Urinary bladder (tissue), 4 donors: ENCODE results near the gene PGK1. TPM values are rescaled to one million over a fixed set of nuclear protein-coding genes. Genes with fewer than 3 reads are reported as not detected.
"Not testable (repeated sequence)": the region's sequence is repeated elsewhere in the genome, so short reads cannot be mapped to it uniquely, and the experiment has no call there.

Experiments
- DNase-seq: peaks from one replicate; pipeline ENCODE4 v3.0.0-alpha.2; 2015; ENCODE audit errors: extremely low spot score
- H3K27ac ChIP-seq: one replicate; pipeline ENCODE4 v1.5.1; 2013; ENCODE audit warnings: low read depth, mild to moderate bottlenecking, moderate library complexity
- H3K36me3 ChIP-seq: one replicate; pipeline ENCODE4 v1.6.1; 2013; ENCODE audit warnings: mild to moderate bottlenecking, moderate library complexity; ENCODE audit not compliant: insufficient read depth
- H3K4me1 ChIP-seq: one replicate; pipeline ENCODE4 v1.6.1; 2013; ENCODE audit warnings: mild to moderate bottlenecking, moderate library complexity; ENCODE audit not compliant: insufficient read depth
- H3K4me3 ChIP-seq: one replicate; pipeline ENCODE4 v1.5.1; 2013; ENCODE audit warnings: low read depth, low read length
- WGBS: extraction: QIAGEN DNeasy Blood & Tissue Kit; methylation state at CpG from one replicate; pipeline ENCODE4 v1.1.7; 2013; 5-methylcytosine and 5-hydroxymethylcytosine counted together
- polyA plus RNA-seq: library from polyadenylated mRNA; stranded (reverse); fragments of 200-250 nt; gene quantifications from one replicate; pipeline ENCODE4 v1.2.3, GENCODE V29; 2013
- total RNA-seq: library from RNA; depleted of rRNA; stranded (reverse); fragments of >200 nt; gene quantifications from one replicate; pipeline ENCODE4 v1.2.3, GENCODE V29; 2014
- donor health status: healthy with polysubstance abuse.
- donor health status: healthy.

Gene PGK1
- total and polyA plus RNA-seq, 2 donors, result 101 to 205 TPM

DNA sequence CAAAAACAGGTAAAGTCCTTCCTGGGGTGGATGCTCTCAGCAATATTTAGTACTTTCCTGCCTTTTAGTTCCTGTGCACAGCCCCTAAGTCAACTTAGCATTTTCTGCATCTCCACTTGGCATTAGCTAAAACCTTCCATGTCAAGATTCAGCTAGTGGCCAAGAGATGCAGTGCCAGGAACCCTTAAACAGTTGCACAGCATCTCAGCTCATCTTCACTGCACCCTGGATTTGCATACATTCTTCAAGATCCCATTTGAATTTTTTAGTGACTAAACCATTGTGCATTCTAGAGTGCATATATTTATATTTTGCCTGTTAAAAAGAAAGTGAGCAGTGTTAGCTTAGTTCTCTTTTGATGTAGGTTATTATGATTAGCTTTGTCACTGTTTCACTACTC is 21.7 kb downstream of the PGK1 start:
- not testable (repeated sequence) for H3K27ac ChIP-seq, H3K4me1 ChIP-seq, H3K4me3 ChIP-seq, H3K36me3 ChIP-seq, DNase-seq

DNA sequence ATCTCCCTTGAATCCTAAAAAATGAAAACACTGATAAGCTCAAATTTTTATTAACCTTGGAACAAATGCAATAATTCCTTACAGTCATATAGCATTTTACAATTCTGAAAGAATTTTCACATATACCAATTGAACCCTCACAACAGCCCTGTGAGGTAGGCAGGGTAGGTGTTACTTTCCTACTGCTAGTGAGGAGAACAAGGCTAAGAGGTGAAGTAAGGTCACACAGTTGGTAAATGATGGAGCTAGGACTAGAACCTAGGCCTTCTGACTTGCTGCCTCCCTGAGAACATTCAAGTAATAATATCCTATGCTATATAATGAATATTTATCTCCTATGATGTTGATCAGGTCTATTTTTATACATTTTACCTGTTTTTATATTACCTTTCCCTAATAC is 25.7 kb downstream of the PGK1 start:
- H3K36me3 ChIP-seq, result peaks cover 2% of the 10 kb centered on the region
- H3K27ac ChIP-seq, result no peak overlapping the region
- no peaks in the 10 kb centered on the region for H3K4me1 ChIP-seq
- no peak for DNase-seq
- no peak overlapping the region for H3K4me3 ChIP-seq

DNA sequence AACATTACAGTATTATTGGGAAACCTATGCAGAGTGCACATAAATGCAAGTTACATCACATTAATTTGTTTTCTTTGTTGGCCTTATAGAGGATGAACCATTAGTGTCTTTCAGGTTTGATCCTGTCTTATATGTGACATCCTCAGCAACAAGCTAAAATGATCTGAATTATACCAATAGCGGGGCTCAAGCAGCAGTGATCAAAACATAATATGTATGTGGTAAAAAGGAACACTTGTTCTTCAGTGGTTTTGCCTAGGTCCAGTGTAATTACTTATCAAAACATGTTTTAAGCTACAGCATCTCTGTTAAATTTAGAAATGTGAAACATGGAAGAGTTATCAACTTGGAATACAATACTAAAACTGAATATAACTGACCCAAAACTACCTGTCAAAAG is 26.3 kb downstream of the PGK1 start:
- Histone ChIP-seq H3K4me1 (no peaks in the 10 kb centered on the region), H3K36me3 (peaks cover 2% of the 10 kb centered on the region), H3K27ac (no peak overlapping the region), H3K4me3 (no peak overlapping the region)
- WGBS, result 95% methylated on average over 1 of the region's 1 CpG
- no peak for DNase-seq

DNA sequence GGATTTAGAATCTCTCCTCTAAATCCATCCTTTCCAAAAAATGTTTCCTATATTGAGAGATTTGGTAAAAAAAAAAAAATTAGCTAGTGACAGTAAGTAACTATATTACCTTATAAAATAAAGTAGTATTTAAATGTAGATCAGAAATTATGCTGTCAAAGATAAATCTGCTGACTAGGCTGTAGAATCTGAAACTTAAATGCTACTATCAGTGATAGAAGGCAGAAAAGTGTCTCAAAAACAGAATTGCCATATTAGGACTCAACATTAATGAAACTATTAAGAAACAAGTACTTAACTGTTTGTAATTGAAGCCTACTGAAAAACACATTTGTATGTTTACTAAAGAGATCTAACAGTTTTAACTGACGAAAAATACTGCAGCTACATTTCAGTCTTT is 27.1 kb downstream of the PGK1 start:
- no peak for DNase-seq
- 88% methylated on average over 1 of the region's 1 CpG for WGBS
- H3K4me3 ChIP-seq, result no peak overlapping the region
- H3K4me1 ChIP-seq, result no peaks in the 10 kb centered on the region
- no peak overlapping the region for H3K27ac ChIP-seq
- peaks cover 2% of the 10 kb centered on the region for H3K36me3 ChIP-seq

DNA sequence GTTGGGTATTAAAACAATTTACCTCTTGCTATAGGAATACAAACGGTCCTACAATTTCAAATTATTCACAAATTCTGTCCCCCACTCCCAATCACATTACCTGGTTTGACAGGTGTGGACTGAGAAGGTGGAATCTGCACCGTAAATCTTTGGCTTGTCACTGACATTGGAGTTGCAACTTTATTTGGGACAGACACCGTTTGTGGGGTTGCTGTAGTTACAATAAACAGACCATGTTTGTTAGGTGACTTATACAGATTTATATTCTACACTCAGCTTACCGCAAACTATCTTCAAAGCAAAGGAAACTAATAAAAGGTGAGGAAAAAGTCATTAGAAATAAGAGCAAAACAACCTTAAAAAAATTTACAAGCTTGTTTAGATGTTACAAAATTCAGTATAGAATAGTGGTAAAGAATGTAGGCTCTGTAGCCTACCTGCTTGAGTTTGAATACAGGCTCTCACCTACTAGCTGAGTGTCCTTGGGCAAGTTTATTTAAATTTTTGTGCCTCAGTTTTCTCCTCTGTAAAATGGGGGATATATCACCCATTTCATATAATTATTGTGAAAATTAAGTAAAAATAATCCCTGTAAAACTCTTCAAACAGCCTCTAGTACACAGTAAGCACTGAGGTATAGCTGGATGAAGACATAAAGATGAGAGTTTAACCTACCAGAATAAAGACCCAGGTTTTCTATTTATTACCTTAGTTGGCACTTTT is 29.4 kb downstream of the PGK1 start:
- no peaks in the 10 kb centered on the region for H3K4me1 ChIP-seq
- 71% methylated on average over 4 of the region's 4 CpGs for WGBS
- no peak for DNase-seq
- H3K36me3 ChIP-seq, result peaks cover 2% of the 10 kb centered on the region
- no peak overlapping the region for H3K27ac ChIP-seq
- no peak overlapping the region for H3K4me3 ChIP-seq

DNA sequence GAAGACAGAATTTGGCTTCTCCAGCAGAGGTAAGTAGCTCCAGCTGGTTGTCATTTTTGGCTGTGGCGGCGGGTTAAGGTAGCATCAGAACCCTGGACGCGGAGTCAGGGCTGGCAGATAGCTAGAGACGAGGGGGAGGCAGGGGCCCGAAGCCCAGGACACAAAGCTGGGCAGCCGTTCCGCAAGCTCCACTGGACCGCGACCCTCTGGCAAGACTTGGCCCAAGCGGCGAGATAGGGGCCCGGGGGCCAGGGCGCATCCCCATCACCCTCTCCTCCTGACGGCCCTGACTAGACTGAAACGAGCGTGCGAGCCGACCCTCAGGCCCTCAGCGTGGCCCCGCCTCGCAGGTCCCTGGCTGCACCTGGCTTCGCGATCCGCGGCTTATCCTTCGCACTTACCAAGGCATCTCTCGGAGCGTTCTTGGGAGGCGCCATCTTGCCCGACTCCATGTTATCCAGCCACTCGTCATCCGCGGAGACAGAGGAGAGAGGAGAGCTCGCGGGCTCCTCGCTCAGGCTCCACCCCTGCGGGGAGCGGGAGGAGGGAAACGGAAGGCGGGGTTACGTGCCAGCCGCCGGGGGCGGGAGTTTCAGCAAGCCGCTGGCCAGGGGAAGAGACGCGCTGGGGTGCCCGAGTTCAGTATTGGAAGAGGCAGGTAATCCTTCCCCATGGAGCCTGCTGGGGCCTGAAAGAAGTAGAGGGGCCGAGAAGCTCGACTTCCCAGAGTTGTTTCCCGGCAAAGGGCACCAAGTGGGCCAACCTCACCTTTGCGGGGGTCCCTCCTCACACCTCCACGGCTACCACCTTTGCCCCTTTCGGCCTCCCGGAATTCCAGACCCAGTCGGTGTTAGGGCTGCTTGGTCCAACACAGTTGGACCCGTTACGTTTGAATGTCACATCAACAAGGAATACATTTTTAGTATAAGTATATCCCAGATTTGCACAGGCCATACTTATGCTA is 35.4 kb downstream of the PGK1 start, which contains the start of gene TAF9B:
Gene TAF9B, minus strand, starts transcription at position 491 of the 964 bp plus-strand sequence. Its CDS starts 39 bp downstream, at position 452.
- Histone ChIP-seq H3K27ac (peak within 1 kb of the TSS; percentile 84), H3K36me3 (peaks cover under 1% of the 10 kb centered on the region), H3K4me1 (no peaks in the 10 kb centered on the region), H3K4me3 (peak within 1 kb of the TSS; percentile 80)
- DNase-seq, result peak; percentile 47
- 5% methylated on average over 59 of the region's 59 CpGs for WGBS

DNA sequence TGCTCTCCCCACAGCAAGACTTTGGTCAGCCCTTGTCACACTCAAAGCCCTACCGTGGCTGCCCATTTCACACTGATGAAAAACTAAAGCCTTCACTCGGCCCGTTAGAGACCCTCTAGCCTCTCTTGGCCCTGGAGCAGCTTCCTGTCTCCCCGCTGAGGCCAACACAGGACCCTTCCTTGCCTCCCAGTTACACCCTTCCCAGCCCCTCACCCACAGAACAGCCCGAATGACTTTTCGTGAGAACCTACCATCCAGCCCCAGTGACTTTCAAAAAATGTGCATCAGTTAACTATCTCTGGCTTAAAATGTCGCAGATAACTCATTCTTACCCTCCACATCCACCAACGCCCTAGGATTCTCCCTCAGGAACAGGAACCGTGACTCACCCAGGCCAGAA is 36.2 kb downstream of the PGK1 start:
- WGBS, result 92% methylated on average over 9 of the region's 9 CpGs
- no peak for DNase-seq
- Histone ChIP-seq H3K4me1 (no peaks in the 10 kb centered on the region), H3K36me3 (no peaks in the 10 kb centered on the region), H3K27ac (no peak overlapping the region), H3K4me3 (no peak overlapping the region)

DNA sequence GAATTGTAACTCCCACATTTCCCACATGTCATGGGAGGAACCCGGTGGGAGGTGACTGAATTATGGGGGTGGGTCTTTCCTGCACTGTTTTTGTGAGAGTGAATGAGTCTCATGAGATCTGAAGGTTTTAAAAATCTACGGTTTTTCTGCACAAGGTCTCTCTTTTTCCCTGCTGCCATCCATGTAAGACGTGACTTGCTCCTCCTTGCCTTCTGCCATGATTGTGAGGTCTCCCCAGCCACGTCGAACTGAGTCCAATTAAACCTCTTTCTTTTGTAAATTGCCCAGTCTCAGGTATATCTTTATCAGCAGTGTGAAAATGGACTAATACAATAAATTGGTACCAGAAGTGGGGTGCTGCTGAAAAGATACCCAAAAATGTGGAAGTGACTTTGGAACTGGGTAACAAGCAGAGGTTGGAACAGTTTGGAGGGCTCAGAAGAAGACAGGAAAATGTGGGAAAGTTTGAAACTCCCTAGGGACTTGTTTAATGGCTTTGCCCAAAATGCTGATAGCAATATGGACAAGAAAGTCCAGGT is 43.0 kb downstream of the PGK1 start:
- WGBS, result 95% methylated on average over 5 of the region's 5 CpGs
- not testable (repeated sequence) for H3K36me3 ChIP-seq, H3K27ac ChIP-seq, DNase-seq, H3K4me3 ChIP-seq, H3K4me1 ChIP-seq

DNA sequence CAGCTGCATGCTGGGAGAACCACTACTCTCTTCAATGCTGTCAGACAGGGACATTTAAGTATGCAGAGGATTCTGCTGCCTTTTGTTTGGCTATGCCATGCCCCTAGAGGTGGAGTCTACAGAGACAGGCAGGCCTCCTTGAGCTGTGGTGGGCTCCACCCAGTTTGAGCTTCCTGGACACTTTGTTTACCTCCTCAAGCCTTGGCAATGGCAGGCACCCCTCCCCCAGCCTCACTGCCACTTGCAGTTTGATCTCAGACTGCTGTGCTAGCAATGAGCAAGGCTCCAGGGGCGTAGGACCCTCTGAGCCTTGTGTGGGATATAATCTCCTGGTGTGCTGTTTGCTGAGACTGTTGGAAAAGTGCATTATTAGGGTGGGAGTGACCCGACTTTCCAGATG is 53.3 kb downstream of the PGK1 start:
- 76% methylated on average over 2 of the region's 2 CpGs for WGBS
- H3K4me3 ChIP-seq, H3K36me3 ChIP-seq, H3K4me1 ChIP-seq, DNase-seq, H3K27ac ChIP-seq: not testable (repeated sequence)

DNA sequence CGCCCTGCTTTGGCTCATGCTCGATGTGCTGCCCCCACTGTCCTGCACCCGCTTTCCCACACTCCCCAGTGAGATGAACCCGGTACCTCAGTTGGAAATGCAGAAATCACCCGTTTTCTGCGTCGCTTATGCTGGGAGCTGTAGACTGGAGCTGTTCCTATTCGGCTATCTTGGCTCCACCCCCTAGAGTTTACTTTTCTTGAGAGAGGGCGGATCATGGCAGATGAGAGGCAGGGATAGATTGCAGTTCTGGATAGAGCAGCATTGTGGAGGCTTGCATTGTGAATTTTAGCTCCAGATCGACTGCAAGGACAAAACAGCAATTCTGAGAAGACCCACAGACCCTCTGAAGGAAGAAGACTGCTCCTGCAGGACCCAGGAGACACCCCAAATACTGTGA is 53.8 kb downstream of the PGK1 start:
- not testable (repeated sequence) for DNase-seq, H3K4me3 ChIP-seq, H3K36me3 ChIP-seq, H3K27ac ChIP-seq, H3K4me1 ChIP-seq
- WGBS, result 89% methylated on average over 10 of the region's 10 CpGs

DNA sequence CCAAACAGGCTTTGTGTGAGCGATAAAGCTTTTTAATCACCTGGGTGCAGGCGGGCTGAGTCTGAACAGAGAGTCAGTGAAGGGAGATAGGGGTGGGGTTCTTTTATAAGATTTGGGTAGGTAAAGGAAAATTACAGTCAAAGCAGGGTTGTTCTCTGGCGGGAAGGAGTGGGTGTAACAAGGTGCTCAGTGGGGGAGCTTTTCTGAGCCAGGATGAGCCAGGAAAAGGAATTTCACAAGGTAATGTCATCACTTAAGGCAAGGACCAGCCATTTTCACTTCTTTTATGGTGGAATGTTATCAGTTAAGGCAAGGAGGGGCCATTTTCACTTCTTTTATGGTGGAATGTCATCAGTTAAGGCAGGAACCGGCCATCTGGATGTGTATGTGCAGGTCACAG is 56.7 kb downstream of the PGK1 start:
- H3K27ac ChIP-seq, H3K4me1 ChIP-seq, H3K36me3 ChIP-seq, DNase-seq, H3K4me3 ChIP-seq: not testable (repeated sequence)
- 65% methylated on average over 4 of the region's 4 CpGs for WGBS

DNA sequence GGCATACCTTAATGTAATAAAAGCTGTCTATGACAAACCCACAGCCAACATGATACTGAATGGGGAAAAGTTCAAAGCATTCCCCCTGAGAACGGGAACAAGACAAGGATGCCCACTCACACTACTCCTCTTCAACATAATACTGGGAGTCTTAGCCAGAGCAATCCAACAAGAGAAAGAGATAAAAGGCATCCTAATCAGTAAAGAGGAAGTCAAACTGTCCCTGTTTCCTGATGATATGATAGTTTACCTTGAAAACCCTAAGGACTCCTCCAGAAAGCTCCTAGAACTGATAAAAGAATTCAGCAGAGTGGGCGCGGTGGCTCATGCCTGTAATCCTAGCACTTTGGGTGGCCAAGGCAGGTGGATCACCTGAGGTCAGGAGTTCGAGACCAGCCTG is 59.1 kb downstream of the PGK1 start:
- not testable (repeated sequence) for H3K27ac ChIP-seq, H3K4me1 ChIP-seq, H3K36me3 ChIP-seq, H3K4me3 ChIP-seq, DNase-seq
- 85% methylated on average over 4 of the region's 4 CpGs for WGBS

DNA sequence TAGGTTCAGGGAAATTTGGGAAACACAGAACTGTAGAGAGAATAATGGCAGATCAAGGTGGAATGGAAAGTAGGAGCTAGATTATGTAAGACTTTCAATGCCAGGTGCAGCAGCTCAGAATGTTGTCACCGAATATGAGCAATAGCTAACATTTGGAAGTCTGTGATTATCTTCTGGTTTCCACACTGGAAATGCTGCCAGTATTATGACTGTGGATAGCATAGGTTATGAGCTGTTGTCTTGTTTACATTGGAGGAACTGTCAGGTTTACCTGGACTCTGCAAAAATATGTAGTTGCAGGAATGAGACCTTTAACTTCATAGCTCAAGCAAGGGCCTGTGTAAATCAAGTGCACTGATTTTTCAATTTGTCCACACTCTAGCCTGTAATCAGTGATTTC is 61.4 kb downstream of the PGK1 start:
- H3K4me3 ChIP-seq, result no peak overlapping the region
- H3K4me1 ChIP-seq, result no peaks in the 10 kb centered on the region
- H3K27ac ChIP-seq, result no peak overlapping the region
- no peaks in the 10 kb centered on the region for H3K36me3 ChIP-seq
- 70% methylated on average over 1 of the region's 1 CpG for WGBS
- DNase-seq, result no peak

DNA sequence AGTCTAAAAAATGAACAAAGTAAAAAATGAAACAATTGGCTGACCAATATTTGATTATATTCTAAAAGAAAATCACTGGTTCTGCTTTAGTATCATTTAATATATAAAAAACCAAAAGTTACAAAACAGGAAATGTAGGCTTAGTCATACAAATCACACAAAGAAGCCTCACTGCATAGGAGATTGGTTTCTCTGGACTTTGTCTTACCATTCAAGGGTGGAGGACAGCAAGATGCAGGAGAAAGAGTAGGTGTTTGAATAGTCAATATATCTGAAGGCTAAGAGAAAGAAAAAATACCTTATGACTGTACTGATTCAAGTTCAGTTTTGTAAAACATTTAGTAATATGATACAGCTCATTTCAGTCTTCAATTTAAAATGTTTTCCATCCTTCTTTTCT is 64.0 kb downstream of the PGK1 start:
- no peak for DNase-seq

More for the DNA sequence above, 64.0 kb downstream of the PGK1 start:
- H3K36me3 ChIP-seq, result no peaks in the 10 kb centered on the region
- H3K4me1 ChIP-seq, result no peaks in the 10 kb centered on the region
- no peak overlapping the region for H3K27ac ChIP-seq
- H3K4me3 ChIP-seq, result no peak overlapping the region
